Measurements from ENCODE around the gene UBALD2.

UBALD2 gene

DNA sequence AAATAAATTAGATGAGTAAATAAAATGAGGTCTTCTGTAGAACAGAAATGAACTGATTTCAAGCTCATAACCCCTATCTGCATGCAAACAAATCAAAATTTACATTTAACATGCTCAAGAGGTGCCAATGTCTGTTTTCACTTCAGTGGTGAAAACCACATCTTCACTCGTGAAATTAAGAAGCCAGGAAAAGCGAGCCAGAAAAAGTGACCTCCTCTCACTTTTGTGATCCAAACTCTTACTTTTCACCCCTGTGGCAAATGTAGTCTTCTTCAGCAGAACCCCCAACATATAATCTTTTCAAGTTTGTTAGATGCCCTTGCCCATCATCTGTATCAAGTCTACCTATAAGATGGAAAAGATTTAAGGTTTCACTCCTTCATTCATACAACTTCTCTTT is 52.4 kb downstream of the UBALD2 start:
- Histone ChIP-seq H3K4me2 (ENCODE audit: low read length) (no peak overlapping the region), H3K27ac (ENCODE audit: low read depth, low read length) (no peak overlapping the region), H3K4me3 (ENCODE audit: low read length) (no peak overlapping the region), H3K36me3 (ENCODE audit: control insufficient read depth, low read length) (peaks cover 10% of the 10 kb centered on the region), H3K9me3 (ENCODE audit: control insufficient read depth, insufficient read depth, low read length) (no peaks in the 10 kb centered on the region), H3K79me2 (ENCODE audit: control insufficient read depth, low read length) (no peaks in the 10 kb centered on the region), H3K9me2 (replicated peaks; ENCODE audit: control insufficient read depth, low read length) (no peaks in the 10 kb centered on the region), H3K4me1 (ENCODE audit: control insufficient read depth, low read length) (no peaks in the 10 kb centered on the region), H4K20me1 (ENCODE audit: control insufficient read depth, insufficient read depth, low read depth, low read length) (no peaks in the 10 kb centered on the region), H3K27me3 (ENCODE audit: control insufficient read depth, low read length) (no peaks in the 10 kb centered on the region), H3F3A (ENCODE audit: control insufficient read depth, insufficient read depth) (no peaks in the 10 kb centered on the region)
- TF ChIP-seq, protein P1, sequence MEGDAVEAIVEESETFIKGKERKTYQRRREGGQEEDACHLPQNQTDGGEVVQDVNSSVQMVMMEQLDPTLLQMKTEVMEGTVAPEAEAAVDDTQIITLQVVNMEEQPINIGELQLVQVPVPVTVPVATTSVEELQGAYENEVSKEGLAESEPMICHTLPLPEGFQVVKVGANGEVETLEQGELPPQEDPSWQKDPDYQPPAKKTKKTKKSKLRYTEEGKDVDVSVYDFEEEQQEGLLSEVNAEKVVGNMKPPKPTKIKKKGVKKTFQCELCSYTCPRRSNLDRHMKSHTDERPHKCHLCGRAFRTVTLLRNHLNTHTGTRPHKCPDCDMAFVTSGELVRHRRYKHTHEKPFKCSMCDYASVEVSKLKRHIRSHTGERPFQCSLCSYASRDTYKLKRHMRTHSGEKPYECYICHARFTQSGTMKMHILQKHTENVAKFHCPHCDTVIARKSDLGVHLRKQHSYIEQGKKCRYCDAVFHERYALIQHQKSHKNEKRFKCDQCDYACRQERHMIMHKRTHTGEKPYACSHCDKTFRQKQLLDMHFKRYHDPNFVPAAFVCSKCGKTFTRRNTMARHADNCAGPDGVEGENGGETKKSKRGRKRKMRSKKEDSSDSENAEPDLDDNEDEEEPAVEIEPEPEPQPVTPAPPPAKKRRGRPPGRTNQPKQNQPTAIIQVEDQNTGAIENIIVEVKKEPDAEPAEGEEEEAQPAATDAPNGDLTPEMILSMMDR (IDR thresholded peaks at IDR 0.05; ENCODE audit: low read depth, low read length, poor library complexity, severe bottlenecking): no peak
- no peak for TF ChIP-seq EZH2phosphoT487 (IDR thresholded peaks at IDR 0.05; ENCODE audit: borderline replicate concordance, low read length)

DNA sequence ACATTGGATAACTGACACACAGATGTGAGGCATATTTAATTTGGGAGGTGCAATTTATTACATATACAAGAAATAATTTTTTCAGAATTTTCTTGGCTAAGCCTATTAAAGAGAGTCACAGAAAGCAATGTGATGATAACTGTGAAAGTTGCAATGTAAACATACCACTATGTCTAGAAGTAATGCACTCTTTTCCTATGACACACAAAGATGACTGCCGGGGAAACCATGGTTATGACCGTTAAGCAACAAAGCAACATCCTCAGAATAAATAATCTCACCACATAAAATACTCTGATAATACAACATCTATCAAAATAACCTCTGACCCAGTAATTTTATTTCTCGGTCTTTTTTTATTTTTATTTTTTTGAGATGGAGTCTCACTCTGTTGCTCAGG is 53.4 kb downstream of the UBALD2 start:
- Histone ChIP-seq H3K9me3 (ENCODE audit: control insufficient read depth, insufficient read depth, low read length) (no peaks in the 10 kb centered on the region), H3K27me3 (ENCODE audit: control insufficient read depth, low read length) (no peaks in the 10 kb centered on the region), H3K79me2 (ENCODE audit: control insufficient read depth, low read length) (no peaks in the 10 kb centered on the region), H4K20me1 (ENCODE audit: control insufficient read depth, insufficient read depth, low read depth, low read length) (no peaks in the 10 kb centered on the region), H3K27ac (ENCODE audit: low read depth, low read length) (no peak overlapping the region), H3K4me2 (ENCODE audit: low read length) (no peak overlapping the region), H3K4me1 (ENCODE audit: control insufficient read depth, low read length) (no peaks in the 10 kb centered on the region), H3K9me2 (replicated peaks; ENCODE audit: control insufficient read depth, low read length) (no peaks in the 10 kb centered on the region), H3K4me3 (ENCODE audit: low read length) (no peak overlapping the region), H3K36me3 (ENCODE audit: control insufficient read depth, low read length) (peaks cover 8% of the 10 kb centered on the region), H3F3A (ENCODE audit: control insufficient read depth, insufficient read depth) (no peaks in the 10 kb centered on the region)
- TF ChIP-seq, protein P1 (IDR thresholded peaks at IDR 0.05; ENCODE audit: low read depth, low read length, poor library complexity, severe bottlenecking): no peak
- no peak for TF ChIP-seq EZH2phosphoT487 (IDR thresholded peaks at IDR 0.05; ENCODE audit: borderline replicate concordance, low read length)
